ENCODE data around the gene MCCD1.

The MCCD1 gene

DNA sequence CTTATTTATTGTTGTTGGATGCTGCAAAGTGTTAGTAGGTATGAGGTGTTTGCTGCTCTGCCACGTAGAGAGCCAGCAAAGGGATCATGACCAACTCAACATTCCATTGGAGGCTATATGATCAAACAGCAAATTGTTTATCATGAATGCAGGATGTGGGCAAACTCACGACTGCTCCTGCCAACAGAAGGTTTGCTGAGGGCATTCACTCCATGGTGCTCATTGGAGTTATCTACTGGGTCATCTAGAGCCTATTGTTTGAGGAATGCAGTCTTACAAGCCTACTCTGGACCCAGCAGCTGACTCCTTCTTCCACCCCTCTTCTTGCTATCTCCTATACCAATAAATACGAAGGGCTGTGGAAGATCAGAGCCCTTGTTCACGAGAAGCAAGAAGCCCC lies 18.8 kb upstream of the MCCD1 start:
- DNase-seq (ENCODE audit: low read depth in 3 of 3): no peak

DNA sequence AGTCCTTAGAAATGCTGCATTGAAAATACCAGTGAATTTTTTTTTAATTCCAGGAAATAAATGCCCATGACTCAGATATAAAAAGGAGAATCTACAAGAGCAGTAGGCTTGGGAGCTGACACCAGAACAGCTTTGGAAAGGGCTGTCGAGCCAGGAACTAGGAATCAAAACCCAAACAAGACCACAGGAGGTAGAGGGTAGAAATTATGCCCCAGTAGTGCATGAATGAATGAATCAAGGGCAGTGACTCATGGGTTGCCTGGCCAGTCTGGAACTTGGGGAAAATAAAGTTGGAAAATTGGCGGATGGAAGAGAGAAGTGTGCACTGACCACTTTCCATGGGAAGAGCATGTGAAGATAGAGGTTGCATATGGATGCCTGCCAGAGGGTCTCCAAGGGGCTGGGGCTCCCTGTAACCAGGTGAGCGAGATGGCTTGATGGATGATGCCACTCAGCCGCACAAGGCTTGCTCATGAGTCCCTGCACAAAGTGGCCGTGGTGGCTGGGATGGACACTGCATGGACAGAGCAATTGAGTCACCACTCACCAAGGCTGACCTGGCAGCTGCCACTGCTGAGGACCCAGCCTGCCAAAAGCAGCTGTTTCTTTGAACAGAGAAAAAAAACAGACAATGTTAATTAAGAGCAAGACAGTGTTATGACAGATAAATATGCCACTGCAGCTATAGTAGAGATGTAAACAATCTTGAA lies 15.2 kb upstream of the MCCD1 start:
- no peak for DNase-seq (ENCODE audit: low read depth in 3 of 3)

DNA sequence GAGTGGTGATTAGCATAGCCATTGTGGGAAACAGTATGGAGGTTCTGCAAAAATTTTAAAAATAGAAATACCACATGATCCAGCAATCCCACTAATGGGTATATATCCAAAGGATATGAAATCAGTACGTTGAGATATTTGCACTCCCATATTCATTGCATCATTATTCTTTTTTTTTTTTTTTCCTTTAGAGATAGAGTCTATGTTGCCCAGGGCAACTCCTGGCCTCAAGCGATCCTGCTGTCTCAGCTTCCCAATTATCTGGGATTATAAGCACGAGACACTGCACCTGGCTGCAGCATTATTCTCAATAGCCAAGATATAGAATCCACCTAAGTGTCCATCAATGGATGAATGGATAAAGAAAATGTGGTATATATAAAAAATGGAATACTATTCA lies 6.9 kb upstream of the MCCD1 start:
- no peak for DNase-seq (ENCODE audit: low read depth in 3 of 3)

DNA sequence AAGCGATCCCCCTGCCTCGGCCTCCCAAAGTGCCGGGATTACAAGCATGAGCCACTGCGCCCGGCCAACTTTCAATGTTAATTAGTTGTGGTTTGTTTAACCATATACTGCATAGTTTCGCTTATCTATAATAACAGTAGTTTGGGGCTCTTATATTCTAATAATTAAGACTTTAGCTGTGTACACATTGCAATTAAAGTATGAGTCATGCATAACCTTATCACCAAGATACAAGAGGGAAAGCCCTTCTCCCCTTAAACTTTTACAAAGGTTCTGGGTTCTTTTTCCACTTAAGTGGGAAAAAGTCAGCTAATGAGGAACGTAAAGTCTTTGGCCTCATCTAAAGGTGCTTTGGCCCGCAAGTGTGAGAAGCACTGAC lies 3.2 kb upstream of the MCCD1 start:
- DNase-seq (ENCODE audit: low read depth in 3 of 3): no peak

DNA sequence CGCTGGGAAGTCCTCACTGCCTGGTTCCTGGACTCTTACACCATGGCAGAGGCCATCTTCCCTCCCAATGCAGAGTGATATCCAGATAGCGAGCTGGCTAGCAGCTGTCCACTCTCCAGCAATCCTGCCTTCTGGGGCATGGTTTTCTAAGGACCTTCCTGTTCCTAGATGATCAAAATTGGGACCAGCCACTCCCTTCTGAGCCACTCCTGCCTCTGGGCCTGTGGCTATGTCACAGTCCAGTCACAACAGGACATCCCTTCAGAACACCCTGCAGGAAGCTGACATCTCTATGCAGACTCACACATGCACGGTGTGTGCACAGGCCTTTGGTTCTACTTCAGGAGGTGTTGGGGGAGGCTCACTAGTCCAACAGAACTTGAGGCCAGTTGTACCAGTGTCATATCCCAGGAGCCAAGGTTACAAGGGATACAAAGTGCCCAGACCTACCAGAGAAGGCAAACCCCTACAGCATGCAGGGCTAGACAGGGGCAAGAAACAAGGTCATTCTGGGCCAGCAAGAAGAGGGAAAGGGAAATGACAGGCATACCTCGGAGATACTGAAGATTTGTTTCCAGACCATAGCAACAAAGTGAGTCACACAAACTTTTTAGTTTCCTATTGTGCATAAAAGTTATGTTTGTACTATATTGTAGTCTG lies 2.7 kb upstream of the MCCD1 start:
- DNase-seq (ENCODE audit: low read depth in 3 of 3): no peak

DNA sequence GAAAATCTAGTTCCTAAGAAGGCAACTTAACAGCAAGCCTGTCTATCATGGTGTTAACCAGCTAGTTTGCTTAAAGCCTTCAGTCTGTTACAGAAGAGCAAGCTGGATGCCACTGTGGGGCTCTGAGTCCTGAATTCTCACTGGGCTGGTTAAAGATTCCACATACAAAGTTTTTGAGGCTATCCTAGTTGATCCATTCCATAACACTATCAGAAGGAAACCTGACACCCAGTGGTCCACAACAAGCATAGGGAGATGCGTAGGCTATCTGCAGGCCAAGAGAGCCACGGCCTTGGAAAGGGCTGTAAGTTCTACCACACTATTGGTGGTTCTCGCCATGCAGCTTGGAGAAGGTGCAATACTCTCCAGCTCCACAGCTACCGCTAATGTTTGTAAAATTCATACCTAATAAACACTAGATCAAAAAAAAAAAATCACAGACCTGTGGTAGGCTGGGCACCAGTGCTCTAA lies 420 bp upstream of the MCCD1 start:
- DNase-seq (ENCODE audit: low read depth in 3 of 3): no peak

DNA sequence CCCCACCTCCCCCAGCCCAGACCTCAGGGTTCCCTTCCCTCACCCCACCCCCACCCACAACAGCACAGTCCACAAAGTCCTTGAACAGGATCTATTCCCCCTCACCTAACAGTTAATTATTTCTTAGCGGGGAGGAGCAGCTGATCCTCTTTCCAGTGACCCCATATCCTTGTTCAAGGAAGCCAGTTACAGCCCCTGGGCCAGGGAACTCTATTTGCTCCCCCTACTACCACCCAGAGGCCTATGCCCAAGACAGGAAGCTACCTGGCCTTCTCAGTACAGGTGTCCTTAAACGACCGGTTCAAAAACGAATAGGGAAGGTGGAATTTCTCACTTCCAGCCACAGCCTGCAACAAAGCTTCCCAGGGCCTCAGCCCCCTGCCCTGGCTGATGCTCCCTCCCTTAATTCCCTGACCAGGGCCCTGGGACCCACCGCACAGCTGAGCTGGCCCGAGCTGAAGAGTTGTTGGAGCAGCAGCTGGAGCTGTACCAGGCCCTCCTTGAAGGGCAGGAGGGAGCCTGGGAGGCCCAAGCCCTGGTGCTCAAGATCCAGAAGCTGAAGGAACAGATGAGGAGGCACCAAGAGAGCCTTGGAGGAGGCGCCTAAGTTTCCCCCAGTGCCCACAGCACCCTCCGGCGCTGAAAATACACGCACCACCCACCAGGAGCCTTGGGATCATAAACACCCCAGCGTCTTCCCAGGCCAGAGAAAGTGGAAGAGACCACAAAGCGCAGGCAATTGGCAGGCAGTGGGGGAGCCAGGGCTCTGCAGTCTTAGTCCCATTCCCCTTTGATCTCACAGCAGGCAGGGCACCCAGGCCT lies 778 bp downstream of the MCCD1 start:
- DNase-seq (ENCODE audit: low read depth in 3 of 3): no peak

DNA sequence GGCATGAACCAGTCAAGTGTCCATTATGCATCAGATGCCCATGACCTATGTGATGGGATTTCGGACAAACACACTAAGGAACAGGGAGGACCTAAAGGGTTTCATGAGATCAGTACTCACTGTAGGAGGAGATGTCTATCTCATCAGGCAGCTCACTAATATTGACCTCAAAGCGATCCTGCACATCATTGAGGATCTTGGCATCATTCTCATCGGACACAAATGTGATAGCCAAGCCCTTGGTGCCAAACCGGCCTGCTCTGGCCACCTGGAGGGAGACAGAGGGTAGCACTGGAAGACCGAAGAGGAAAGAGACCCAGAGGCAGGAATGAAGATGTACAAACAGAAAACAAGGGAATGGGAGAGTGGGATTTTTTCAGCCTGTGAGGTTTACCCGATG lies 1.9 kb downstream of the MCCD1 start:
- no peak for DNase-seq (ENCODE audit: low read depth in 3 of 3)

DNA sequence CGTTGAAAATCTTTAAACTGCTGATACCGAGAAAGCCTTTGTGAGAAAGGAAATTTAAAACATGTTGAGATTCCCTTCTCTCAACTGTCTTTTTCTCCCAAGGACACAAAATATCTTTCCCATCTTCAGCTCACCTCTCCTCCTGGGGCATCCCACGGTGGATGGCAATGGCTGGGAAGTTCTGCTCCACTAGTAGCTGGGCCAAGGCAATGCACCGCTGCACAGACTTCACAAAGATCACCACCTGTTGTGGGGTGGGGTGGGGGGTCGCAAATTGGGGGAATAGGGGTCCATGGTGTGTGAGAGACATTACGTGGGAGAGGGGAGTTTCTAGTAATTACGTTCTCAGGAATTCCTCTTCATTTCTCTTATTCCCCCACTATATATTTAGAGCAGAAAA lies 2.4 kb downstream of the MCCD1 start:
- no peak for DNase-seq (ENCODE audit: low read depth in 3 of 3)

DNA sequence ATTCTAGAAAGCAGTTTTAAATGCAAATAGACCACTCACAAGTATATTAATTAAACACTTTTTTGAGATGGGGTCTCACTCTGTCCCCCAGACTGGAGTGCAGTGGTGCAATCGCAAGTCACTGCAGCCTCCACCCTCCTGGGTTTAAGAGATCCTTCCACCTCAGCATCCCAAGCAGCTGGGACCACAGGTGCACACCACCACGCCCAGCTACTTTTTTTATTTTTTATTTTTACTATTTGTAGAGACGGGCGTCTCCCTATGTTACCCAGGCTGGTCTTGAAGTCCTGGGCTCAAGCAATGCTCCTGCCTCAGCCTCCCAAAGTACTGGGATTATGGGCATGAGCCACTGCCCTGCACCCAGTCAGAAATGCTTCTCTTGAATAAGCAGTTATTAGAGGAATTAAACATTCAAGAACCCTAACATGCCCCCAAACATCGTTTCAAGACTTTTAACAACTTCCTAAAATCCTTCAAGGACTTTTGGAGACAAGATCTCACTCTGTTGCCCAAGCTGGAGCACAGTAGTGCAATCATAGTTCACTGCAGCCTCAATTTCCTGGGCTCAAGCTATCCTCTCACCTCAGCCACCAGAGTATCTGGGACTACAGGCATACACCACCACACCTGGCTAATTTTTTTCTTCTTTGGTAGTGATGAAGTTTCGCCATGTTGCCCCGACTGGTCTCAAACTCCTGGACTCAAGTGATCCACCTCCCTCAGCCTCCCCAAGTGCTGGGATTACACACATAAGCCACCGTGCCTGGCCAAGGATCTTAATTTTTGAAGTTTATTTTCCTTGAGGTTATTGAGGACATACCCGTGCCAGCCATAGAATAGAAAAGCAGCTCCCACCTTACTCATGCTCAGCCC lies 3.2 kb downstream of the MCCD1 start:
- DNase-seq (ENCODE audit: low read depth in 3 of 3): no peak

DNA sequence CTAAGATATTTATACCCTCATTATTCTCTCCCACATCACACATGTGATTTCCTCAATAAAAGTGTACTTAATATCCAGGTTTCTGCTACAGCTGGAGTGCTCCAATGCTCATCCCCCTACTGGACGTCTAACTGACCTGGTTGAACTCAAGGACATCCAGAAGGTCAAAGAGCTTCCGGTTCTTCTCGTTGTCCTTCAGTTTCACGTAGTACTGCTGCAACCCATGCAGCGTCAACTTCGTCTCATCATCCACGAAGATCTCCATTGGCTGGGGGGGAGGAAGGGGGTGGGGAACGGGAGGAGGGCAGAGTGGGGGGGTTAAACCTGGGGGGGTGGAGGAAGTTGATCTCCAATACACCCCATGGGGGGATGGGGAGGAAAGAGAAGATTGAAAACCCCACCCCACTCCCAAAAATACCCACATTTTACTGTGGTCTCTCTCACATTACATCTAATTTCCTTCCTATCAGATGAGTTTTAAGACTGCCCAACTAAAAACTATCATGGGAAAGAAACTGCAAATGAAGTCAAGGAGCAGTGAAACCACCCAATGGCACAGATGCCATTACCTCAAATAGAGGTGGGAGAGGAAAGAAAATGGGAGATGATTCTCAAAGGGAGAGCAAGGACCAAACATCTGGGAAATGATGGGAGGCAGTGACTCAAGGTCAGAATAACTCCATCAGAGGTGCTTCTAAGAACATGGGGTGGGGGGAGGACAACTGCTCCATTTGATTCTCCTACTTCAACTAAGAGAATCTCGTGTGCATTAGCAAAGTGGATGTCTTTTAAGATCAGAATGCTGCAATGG lies 4.1 kb downstream of the MCCD1 start:
- DNase-seq (ENCODE audit: low read depth in 3 of 3): no peak

DNA sequence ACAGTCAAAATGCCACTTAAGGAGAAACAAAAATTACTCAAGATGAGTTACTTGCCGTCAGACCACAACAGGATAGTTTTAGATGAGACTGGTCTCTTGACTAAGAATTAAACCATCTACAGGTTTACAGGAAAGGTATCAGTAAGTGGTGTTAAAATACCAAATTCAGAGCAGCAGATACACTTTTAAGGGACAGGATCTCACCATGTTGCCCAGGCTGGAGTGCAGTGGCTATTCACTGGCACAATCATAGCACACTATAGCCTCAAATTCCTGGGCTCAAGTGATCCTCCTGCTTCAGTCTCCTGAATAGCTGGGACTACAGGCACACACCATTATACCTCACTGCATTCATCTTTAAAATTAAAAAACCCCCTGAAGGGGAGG lies 4.7 kb downstream of the MCCD1 start:
- DNase-seq (ENCODE audit: low read depth in 3 of 3): no peak

DNA sequence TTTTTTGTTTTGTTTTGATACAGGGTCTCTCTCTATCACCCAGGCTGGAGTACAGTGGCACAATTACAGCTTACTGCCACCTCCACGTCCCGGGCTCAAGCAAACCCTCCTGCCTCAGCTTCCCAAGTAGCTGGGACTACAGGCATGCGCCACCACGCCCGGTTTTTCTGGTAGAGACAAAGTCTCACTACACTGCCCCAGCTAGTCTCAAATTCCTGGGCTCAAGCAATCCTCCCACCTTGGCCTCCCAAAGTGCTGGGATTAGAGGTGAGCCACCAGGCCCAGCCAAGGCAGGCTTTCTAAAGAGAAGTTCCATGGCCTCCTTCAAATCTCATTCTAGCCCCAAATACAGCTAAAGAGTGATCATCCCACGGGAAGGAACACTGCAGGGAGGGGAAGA lies 5.2 kb downstream of the MCCD1 start:
- no peak for DNase-seq (ENCODE audit: low read depth in 3 of 3)

DNA sequence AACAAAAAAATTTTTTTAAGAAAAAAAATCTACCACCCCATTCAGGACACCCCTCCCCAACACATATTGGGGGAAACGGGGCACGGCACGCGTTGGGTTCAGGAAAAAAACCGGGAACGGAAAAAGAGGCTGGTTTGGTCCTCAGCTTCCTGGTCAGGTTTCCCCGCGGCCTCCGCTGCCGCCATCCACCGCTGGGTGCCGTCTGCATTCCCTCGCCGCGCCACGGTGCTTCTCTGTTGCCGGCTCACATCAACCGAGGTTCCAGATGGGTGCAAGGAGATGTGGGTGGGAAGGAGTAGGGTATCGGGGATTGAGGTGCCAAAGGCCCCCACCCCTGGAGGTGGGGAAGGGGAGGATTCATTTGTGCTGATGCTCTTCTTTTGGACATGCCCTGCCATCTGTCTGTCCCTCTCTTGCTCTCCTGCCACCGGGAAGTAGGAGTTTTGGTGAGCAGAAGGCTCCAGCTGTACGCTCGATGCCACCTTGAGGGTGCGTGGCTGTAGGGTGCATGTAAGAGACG lies 5.8 kb downstream of the MCCD1 start:
- no peak for DNase-seq (ENCODE audit: low read depth in 3 of 3)

DNA sequence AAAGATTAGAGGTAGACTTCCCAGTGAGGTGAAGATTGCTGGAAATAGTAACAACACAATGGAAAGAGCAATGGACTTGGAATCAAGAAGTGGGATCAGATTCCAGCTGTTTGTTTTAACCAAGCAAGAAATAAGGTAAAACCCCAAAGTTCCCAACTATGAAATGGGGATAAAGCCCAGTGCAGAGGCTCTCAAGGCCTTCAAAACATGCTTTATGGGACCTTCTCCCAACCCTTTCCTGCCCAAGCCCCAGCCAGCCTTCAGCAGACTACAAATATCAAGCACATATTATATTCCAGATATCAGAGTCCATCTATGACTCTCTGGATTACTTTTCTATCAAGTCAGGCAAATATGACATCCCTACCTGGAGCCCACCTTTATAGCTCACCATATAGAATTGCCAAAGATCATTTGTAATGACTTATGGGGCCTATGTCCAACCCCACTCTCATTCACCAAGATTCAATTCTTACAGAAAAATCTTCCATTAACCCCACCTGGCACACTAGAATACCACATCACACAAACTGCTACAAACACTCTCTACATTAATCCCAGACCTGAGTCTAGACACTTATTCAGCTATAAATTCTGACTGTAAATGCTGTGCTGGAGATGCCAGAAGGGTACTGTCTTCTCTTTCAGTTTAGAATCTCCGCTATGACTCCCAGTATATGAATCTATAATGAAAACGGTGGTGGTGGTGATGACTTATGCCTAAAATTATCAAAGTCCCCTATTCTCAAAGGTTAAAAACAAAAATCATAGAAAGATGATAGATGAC lies 7.0 kb downstream of the MCCD1 start:
- DNase-seq (ENCODE audit: low read depth in 3 of 3): no peak

DNA sequence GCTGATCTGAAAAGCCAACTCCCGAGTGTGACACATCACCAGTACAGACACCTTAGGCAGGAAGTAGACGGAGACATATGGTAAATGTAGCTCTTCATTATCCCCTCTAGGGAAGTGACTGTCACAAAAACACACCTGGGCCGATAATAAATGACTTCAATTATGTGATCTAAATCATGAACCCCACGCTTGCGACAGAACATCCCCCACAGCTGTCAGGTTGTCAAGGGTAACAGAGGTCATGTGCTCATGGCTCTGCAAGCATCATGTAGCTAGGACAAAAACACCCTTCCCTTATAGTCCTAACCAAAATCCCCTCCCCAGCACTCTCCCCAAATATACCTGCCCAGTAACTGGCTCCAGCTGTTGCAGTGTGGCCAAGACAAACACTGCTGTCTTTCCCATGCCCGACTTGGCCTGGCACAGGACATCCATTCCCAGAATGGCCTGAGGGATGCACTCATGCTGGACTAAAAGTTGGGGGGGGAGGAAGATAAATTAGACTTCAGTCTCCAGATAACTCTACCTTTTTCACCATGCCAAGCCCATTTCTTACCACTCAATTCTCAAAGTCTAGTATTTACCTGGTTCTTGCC lies 10.1 kb downstream of the MCCD1 start:
- no peak for DNase-seq (ENCODE audit: low read depth in 3 of 3)

DNA sequence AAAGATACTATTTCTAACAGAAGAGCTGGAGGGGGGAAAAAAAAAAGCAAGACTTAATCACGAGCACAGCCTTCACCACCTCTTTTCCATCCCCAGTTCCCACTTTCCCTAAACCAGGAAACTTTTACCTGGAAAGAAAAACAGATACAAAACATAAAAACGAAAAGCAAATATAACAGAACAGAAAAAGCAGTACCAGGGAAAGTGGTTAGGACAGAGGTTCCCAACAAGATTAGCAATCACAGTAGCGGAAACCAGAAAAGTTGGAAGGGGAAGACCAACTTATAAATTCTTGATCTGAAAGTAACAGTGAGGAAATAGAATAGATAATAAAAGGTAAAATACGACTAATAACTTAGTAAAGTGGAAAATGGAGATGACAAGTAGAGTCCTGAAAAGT lies 11.9 kb downstream of the MCCD1 start:
- DNase-seq (ENCODE audit: low read depth in 3 of 3): no peak

DNA sequence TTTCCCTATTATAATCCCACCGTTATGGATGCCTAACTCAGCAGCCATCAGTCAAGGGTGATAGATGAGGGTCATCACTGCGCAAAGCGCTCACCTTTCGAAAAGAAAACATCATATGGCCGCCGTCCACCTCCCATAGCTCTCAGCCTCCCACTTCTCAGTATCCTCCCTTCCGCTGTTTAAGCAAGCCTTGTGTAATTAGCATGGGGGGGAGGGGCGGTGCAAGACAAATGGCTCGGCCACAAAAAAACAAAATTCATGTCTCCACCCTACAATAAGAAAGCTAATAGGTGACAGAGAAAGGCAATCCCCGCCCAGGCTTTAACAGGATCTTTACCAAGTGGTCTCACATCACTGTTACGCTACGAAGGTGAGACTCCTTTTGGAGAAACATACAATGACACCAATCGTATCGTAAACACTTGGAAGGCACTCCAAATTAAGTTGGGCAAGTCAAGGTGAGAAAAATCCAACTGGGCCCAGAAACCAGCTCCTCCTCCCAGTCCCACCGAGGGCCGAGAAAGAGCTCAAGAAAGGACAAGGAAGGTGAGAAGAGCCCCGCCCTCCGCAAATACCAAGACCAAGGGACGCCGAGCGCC lies 12.4 kb downstream of the MCCD1 start:
- DNase-seq (ENCODE audit: low read depth in 3 of 3): no peak

Data from stimulated activated CD4-positive, alpha-beta T cell treated with anti-CD3 and anti-CD28 coated beads, TNF-alpha, amount 100 ng/mL, for 4 hours (primary cell).